HG03460 (cell line): ENCODE data around the gene PRKCB.
"Not testable (repeated sequence)": the region's sequence is repeated elsewhere in the genome, so short reads cannot be mapped to it uniquely, and the experiment has no call there.

Source experiments
- ATAC-seq: cut with Tn5 transposase; IDR thresholded peaks from one replicate; pipeline ENCODE4 v1.9.1; 2021; ENCODE audit not compliant: unreplicated experiment

The PRKCB gene

DNA sequence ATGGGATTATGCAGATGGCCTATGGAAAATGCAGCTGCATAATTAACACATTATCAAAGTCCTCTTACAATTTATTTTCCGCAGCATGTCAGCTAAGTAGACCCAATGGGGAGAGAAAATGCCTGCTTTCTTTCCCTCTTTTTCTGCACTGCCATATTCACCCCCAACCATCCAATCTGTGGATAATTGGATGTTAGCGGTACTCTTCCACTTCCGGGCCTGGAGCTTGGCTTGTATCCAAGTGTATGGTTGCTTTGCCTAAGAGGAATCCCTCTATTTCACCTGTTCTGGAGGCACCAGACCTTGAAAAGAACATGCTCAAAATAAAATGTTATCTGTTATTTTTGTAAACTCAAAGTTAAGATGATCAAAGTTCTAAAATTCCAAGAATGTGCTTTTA, 379.2 kb downstream of the PRKCB start:
- no peak for ATAC-seq

DNA sequence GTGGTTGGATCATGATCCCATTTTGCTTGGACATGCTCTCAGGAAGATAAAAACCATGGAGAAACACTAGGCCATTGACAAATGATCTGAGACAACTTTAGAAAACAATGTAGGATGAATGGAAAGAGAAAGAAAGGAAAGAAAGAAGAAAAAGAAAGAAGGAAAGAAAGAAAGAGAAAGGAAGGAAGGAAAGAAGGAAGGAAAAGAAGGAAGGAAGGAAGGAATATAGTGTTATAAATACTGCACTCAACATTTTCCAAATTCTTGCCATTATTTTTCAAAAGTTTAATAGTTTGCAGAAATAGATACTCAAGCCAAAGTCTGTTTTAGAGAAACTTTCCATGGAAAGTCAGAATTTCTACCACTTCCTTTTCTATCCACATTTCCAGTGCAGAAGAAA, 381.2 kb downstream of the PRKCB start:
- ATAC-seq: no peak

DNA sequence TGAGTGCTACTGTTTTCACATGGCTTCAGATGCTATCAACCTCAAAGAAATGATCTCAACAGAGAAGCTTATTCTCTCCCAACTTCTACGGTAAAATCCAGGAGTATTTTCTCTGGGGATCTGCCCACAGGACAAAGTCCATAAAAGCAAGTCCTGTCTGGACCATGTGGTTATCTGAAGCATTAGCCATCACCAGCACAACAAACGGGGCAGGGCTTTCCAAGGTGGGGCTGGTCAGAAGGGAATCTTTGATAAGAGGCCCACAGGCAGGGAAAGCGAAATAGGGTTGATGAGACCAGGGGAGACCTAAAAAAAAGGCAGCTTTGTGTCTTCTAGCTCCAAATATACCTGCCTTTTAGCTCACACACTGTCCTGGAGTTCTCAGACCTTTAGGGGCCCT, 381.7 kb downstream of the PRKCB start:
- ATAC-seq: no peak

DNA sequence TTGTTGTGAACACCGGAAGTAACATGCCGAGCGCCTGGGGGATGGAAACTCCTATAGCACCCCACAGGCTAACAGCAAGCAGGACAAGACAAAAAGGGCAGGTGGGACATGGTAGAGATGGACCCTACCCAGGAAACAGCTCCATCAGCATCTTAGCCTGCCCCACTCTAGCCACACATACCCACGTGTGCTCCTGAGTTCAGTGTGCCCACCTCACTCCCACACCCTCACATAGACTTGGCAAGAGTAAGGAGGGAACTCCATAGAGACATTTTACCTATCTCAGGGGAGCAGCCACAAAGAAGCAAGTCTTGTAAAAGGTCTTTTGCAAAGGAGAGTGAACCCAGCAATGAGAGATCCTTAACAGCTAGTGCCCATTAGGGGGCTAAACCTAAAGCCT, 382.5 kb downstream of the PRKCB start:
- no peak for ATAC-seq

DNA sequence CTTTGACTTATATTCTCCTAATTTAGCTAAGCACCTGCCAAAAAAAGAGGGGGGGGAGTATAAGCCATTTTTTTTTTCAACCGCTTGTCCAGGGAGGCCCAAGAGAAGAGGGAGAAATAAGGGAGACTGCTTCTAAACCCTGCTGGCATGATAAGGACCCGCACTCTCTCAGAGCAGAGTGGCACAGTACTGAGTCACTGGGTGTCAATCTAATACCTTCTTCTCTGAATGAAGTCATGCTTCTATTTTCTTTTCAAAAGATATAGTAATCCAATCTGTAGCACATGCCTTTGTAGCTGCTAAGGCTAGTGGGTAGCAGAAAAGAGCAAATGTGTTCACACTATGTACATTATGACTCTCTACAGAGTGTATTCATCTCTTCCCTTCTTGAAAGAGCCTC, 385.4 kb downstream of the PRKCB start:
- no peak for ATAC-seq

DNA sequence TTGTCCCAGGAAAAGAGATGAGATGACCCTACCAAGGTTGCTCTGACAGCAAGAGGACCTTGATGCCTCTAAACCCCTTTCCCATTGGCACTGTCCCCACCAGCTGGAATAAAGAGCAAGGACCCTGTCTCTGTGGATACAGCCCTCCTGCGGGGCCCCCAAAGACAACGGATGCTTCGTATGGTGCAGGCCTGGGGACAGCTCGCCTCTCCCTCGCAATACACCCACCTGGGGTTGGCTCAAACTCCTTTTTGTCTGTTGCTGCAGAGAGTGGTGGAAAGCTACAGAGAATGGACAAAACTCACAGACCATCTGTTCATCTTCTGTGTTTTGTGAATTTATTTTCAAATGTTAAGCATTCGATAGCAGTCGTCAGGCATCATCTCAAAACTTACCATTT, 392.7 kb downstream of the PRKCB start:
- no peak for ATAC-seq

DNA sequence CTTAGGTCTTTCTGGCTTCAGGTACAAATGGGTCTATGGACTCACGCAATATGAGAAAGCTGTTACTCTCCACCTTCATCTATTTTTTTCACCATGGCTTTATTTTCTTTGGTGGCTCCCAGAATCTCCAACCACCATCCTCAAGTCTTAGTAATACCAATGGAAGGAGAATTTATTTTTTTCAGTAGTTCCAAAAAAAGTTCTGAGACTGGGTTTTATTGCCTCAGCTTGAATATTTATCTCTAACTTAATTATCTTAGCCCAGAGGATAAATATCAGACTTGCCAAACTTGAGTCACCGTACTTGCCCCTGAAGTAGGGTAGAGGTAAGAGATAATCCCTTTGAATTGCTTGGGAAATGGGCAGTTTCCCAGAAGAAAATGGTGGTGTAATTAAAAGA, 397.2 kb downstream of the PRKCB start:
- ATAC-seq: no peak

DNA sequence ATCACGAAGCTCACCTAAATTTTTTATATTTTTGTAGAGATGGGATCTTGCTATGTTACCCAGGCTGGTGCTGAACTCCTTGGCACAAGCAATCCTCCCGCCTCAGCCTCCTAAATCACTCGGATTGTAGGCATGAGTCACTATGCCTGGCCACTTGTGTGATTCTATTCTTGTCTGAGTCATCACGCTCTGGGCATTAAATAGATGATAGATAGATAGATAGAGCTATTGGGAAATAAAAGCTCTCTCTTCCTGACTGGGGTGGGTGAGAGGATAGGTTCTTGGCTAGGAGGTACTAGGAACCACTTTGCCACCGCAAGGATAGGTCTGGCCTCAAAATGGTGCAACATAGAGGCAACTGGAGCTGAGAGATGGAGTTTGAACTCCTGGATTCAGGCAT, 399.0 kb downstream of the PRKCB start:
- no peak for ATAC-seq

DNA sequence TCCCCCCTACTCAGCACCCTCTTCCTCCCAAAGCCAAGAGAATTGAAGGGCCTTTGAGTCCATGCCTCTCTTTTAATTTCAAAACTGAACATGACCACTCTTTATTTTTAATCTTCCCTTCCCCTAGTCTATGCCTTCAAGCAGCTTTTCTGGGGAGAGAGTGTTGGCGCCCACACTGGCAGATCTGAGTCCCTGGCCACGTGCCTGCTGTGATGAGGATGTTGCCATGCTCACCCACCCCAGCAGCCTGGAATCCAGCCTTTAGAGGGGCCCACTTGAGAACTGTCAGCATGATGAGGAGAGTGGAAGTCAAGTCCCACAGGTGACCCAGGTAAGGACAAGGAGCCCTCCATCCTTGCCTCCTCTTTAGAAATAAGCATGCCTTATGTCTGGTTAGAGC, 400.0 kb downstream of the PRKCB start:
- no peak for ATAC-seq

DNA sequence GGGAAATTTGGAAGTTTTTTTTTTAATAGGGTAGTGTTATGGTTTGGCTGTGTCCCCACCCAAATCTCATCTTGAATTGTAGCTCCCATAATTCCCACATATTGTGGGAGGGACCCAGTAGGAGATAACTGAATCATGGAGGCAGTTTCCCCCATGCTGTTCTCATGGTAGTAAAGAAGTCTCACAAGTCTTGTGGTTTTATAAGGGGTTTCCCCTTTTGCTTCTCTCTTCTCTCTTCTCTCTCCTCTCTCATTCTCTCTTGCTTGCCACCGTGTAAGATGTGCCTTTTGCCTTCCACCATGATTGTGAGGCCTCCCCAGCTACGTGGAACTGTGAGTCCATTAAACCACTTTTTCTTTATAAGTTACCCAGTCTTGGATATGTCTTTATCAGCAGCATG, 403.1 kb downstream of the PRKCB start:
- ATAC-seq: not testable (repeated sequence)

DNA sequence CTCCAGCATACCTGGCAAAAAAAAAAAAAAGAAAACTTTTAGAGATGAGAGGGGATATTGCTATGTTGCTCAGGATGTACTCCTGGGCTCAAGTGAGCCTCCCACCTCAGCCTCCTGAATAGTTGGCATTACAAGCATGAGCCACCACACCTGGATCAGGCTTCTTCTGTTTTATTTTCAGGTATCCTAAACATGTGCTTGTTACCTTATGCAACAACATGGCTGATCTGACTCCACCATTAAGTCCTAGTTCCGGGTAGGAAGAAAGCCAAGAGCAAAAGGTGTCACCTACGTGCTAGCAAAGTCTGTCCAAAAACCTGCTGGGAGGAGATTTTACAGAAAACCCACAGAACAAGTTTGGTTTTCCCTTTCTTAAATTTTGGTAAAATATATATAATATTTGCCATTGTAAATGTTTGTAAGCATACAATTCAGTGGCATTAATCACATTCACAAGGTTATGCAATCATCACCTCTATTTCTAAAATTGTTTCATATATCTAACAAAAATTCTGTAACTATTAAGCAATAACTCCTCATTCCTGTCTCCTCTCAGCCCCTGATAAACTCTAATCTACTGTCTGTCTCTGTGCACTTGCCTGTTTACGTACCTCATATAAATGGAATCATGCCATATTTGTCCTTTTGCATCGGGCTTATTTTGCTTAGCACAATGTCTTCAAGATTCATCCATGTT, 411.3 kb downstream of the PRKCB start:
- no peak for ATAC-seq

DNA sequence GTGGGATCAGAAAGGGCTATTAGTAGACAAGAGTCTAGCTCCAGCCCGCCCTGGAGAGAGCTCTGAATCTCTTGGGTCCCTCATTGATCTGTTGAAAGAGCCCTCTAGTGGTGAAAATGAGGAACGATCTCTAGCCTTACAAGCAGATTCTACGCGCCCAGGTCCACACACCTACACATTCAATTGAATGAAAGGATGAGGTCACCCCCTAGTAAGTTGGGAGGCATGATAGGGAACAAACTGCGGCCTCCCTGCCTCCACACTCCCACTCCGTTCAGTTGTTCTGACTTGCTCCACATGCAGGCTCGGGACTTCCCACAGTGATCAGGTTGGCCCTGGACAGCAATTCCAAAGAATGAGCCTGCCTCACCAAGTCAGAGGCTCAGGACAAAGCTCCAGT, 417.4 kb downstream of the PRKCB start:
- ATAC-seq: no peak

DNA sequence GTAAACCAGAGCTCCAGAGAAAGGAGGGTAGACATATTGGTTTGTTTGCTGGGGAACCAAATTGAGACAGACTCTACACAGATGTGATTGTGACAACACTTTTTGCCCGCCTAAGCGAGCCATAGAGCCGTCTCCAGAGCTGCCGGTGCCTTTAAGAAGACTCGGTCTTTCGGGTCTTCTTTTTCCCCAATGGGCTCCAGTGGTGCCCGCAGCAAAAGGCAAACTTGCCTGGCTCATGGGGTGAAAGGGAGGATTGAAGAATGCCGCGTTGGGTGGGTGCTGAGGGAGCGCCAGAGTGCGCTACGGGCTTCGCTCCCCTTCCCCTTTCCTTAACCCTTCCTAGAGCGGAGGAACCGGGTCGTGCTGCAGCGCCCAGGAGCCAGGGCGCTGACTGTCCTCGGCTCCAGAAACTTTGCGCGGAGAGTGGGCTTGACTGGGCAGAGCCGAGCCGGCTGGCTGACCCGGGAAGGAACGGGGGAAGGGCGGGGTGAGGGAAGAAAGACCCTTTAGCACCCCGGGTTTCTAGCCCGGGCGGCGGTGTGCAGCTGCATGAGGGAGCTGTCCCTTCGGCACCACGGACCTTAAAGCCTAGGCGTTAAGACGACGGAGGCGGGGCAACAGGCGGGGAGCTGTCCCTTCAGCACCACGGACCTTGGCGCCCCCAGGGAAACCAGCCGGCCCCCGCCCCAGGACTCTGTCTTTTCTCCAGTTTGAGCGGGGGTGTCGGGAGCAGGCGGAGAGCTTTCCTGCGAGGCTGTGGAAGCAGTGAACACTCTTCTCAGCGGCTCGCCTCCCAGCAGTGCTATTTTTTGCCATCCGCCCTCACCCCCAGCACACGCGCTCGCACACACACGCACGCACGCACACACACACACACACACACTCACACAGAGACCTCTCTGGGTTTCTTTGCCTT, 419.9 kb downstream of the PRKCB start, which contains the start of gene CACNG3:
CACNG3 (plus strand) TSS at position 880 of the 916 bp plus-strand sequence. CDS start 420 bp downstream, outside the sequence.
- ATAC-seq: no peak

DNA sequence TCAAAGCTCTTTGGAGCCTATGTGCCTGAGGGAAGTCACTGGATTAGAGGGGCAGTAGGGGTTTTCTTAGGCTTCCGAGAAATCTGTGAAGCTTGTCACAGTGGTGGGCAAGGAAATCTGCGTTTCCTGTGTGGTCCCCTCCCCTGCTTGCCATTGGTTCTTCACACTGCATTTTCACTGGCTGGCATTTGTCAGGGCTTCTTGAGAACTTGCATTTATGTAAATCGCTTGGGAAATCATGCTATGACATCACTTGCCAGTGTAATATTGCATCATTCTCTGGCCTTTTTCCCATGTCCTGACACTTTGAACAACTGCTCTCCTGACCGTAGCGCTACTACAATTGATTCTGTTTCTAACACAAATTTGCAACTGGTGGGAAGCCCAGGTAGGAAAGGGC, 422.2 kb downstream of the PRKCB start:
- ATAC-seq: no peak

DNA sequence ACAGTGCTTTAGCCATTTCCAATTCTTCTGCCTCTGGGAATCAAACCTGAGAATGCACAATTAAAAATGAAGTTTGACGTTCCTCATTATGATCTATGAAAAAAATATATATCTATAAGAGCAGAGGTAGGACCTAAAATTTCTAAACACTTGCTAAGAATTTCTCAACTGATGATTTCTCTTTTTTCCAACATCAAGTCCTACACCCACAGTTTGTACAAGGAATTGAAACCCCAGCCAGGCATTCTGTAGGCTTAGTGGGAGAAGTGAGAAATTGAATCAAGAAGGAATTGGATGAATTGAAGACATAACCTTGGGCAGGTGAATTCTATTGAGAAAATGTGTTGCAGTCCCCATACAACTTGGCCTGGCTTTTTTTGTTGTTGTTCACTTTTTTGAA, 423.0 kb downstream of the PRKCB start:
- no peak for ATAC-seq

DNA sequence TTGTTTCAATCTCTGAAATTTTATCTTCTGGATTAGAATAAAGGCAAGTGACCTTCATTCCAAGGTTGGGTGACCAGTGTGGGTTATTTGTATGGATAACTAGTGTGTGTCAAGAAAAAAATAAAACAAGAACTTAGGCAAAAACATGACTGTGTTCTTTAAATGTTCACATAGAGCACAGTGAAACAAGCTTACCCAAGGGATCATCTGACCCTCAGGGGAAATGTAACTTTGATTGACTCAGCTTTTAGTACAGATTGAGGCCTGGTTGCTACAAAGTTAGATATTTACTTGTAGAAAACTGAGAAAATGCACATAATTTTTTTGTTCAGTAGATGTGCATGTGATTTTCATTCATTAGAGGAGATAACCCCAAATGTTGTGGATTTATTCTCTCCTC, 427.0 kb downstream of the PRKCB start:
- ATAC-seq: no peak
